Loucy (cell line): ENCODE measurements around the gene SYNJ1.
"Not testable (repeated sequence)": the region's sequence is repeated elsewhere in the genome, so short reads cannot be mapped to it uniquely, and the experiment has no call there.

Source experiments
- H2AFZ ChIP-seq: fragments of 200-600 bp; sonication (generic); 2 replicates; pipeline ENCODE4 v1.6.0; 2016; ENCODE audit warnings: antibody characterized with exemption, mild to moderate bottlenecking, low read length, moderate library complexity
- H3F3A ChIP-seq: fragments of 200-600 bp; 2 replicates; pipeline ENCODE4 v1.6.0; 2016; ENCODE audit warnings: antibody characterized with exemption, low read depth, mild to moderate bottlenecking
- H3K27me3 ChIP-seq: fragments of 200-600 bp; sonication (generic); 2 replicates; pipeline ENCODE4 v1.6.1; 2014; ENCODE audit warnings: low read length, mild to moderate bottlenecking; ENCODE audit not compliant: insufficient read depth, poor library complexity, severe bottlenecking
- H3K36me3 ChIP-seq: fragments of 200-600 bp; sonication (generic); 2 replicates; pipeline ENCODE4 v1.6.1; 2016; ENCODE audit warnings: low read length; ENCODE audit not compliant: insufficient read depth
- H3K4me1 ChIP-seq: fragments of 200-600 bp; sonication (generic); 2 replicates; pipeline ENCODE4 v1.5.1; 2014; ENCODE audit warnings: low read length, mild to moderate bottlenecking; ENCODE audit not compliant: insufficient read depth, poor library complexity, severe bottlenecking
- H3K4me2 ChIP-seq: fragments of 200-600 bp; sonication (generic); 2 replicates; pipeline ENCODE4 v1.6.0; 2014; ENCODE audit warnings: antibody characterized with exemption, low read length, low read depth, mild to moderate bottlenecking; ENCODE audit not compliant: poor library complexity, severe bottlenecking
- H3K4me3 ChIP-seq: fragments of 200-600 bp; sonication (generic); 2 replicates; pipeline ENCODE4 v1.5.1; 2014; ENCODE audit warnings: low read length, mild to moderate bottlenecking, mixed read lengths; ENCODE audit not compliant: poor library complexity, severe bottlenecking
- H3K79me2 ChIP-seq: fragments of 200-600 bp; sonication (generic); 2 replicates; pipeline ENCODE4 v1.6.1; 2014; ENCODE audit warnings: low read length; ENCODE audit not compliant: insufficient read depth
- H3K9ac ChIP-seq: fragments of 200-600 bp; sonication (generic); 2 replicates; pipeline ENCODE4 v1.6.0; 2014; ENCODE audit warnings: mild to moderate bottlenecking, low read depth, low read length, moderate library complexity; ENCODE audit not compliant: poor library complexity, severe bottlenecking
- H3K9me2 ChIP-seq: fragments of 200-600 bp; sonication (generic); replicated peaks from 2 replicates; pipeline ENCODE4 v1.6.1; 2016; ENCODE audit warnings: low read depth, low read length, mixed read lengths
- H3K9me3 ChIP-seq: fragments of 200-600 bp; sonication (generic); 2 replicates; pipeline ENCODE4 v1.6.1; 2014; ENCODE audit warnings: mild to moderate bottlenecking, antibody characterized with exemption, low read length, low read depth; ENCODE audit not compliant: insufficient read depth
- H4K20me1 ChIP-seq: fragments of 200-600 bp; sonication (generic); 2 replicates; pipeline ENCODE4 v1.6.0; 2014; ENCODE audit warnings: antibody characterized with exemption, low read length, mild to moderate bottlenecking; ENCODE audit not compliant: insufficient read depth, poor library complexity, severe bottlenecking
- EZH2phosphoT487 ChIP-seq: fragments of 200-600 bp; IDR thresholded peaks from 2 replicates; pipeline ENCODE4 v1.6.1; 2018; ENCODE audit warnings: antibody characterized with exemption, mild to moderate bottlenecking, moderate library complexity, borderline replicate concordance
- TF ChIP-seq, protein P1 (sequence below): fragments of 200-600 bp; sonication (generic); conservative IDR thresholded peaks from 2 replicates; pipeline ENCODE4 v1.5.1; 2014; ENCODE audit warnings: mild to moderate bottlenecking, antibody characterized with exemption, low read length

SYNJ1 gene

DNA sequence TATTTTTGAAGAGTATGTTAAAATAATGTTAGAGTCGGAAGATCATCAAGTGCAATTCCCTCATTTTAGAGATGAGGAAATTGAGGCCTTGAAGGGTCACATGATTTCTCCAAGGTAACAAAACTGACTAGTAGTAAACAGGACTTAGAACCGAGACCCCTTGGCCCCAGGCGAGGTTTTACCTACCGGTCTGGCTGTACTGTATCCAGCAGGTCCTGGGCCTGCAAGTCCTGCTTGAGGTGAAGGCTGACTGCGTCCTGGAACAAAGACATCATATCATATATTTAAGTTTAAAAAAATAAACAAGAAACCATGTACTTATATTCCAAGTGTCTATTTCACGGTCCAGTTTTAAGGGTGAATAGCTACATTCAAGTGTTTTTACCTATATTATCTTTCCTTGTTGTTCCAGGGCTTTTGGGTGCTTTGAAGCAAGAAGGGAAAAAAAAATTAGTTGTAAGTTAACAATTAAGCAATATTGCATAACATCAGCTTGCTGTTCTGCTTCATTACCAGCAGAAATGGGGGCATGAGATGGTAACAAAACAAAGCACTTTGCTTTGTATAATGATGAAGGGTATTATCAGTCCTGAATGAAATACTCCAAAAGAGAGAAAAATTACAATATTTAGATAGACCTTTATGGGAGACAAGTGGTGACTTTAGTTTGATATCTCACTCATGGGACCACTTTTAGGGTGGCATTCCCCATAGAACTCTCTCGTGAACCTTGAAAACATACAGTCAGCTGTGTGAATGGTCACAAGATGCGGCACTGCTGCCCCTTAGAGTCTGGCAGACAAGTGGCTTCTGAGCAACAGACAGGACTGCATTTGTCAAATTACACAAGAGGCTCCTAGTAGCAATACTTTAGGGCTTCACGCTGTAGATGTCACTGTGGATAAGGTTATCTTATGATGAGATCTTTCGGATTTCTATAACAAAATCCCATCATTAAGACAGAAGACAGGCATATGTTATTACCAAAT lies 85.8 kb downstream of the SYNJ1 start:
- no peak for TF ChIP-seq EZH2phosphoT487
- TF ChIP-seq, protein P1, sequence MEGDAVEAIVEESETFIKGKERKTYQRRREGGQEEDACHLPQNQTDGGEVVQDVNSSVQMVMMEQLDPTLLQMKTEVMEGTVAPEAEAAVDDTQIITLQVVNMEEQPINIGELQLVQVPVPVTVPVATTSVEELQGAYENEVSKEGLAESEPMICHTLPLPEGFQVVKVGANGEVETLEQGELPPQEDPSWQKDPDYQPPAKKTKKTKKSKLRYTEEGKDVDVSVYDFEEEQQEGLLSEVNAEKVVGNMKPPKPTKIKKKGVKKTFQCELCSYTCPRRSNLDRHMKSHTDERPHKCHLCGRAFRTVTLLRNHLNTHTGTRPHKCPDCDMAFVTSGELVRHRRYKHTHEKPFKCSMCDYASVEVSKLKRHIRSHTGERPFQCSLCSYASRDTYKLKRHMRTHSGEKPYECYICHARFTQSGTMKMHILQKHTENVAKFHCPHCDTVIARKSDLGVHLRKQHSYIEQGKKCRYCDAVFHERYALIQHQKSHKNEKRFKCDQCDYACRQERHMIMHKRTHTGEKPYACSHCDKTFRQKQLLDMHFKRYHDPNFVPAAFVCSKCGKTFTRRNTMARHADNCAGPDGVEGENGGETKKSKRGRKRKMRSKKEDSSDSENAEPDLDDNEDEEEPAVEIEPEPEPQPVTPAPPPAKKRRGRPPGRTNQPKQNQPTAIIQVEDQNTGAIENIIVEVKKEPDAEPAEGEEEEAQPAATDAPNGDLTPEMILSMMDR, result no peak
- no peak overlapping the region for H2AFZ ChIP-seq
- no peaks in the 10 kb centered on the region for H3K27me3 ChIP-seq
- no peak overlapping the region for H3K9ac ChIP-seq
- no peak overlapping the region for H3K4me3 ChIP-seq
- no peaks in the 10 kb centered on the region for H3F3A ChIP-seq
- H3K36me3 ChIP-seq, result peaks cover 25% of the 10 kb centered on the region; the same call in 1 of the 2 replicates
- H3K9me2 ChIP-seq, result no peaks in the 10 kb centered on the region
- H3K4me1 ChIP-seq, result no peaks in the 10 kb centered on the region
- H4K20me1 ChIP-seq, result no peaks in the 10 kb centered on the region
- H3K4me2 ChIP-seq, result no peak overlapping the region
- no peaks in the 10 kb centered on the region for H3K9me3 ChIP-seq
- no peaks in the 10 kb centered on the region for H3K79me2 ChIP-seq

DNA sequence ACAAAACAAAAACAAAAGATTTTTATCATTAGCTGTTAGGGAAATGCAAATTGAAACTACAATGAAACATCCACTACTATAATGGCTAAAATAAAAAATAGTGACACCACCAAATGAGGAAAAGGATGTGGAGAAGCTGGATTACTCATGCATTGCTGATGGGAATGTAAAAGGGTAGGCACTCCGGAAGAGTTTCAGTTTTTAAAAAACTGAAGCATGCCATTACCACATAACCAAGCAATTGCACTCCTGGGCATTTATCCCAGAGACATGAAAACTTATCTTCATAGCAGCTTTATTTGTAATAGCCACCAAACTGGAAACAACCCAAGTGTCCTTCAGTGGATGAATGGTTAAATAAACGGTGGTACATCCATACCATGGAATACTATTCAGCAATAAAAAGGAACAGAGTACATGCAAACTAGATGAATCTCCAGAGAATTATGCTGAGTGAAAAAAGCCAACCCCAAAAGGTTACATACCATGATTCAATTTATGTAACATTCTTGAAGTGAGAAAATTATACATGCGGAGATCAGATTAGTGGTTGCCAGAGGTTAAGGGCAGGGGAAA lies 101.1 kb downstream of the SYNJ1 start:
- H3K4me3 ChIP-seq, result no peak overlapping the region
- peaks cover 10% of the 10 kb centered on the region for H3K4me1 ChIP-seq
- no peak overlapping the region for H2AFZ ChIP-seq
- no peaks in the 10 kb centered on the region for H4K20me1 ChIP-seq
- H3K27me3 ChIP-seq, result no peaks in the 10 kb centered on the region
- H3K9me3 ChIP-seq, result no peaks in the 10 kb centered on the region
- no peak overlapping the region for H3K4me2 ChIP-seq
- no peaks in the 10 kb centered on the region for H3F3A ChIP-seq
- no peak overlapping the region for H3K9ac ChIP-seq
- H3K9me2 ChIP-seq, result no peaks in the 10 kb centered on the region
- H3K79me2 ChIP-seq, result no peaks in the 10 kb centered on the region
- peaks cover 24% of the 10 kb centered on the region; the same call in 1 of the 2 replicates for H3K36me3 ChIP-seq
- TF ChIP-seq, protein P1, result no peak
- TF ChIP-seq EZH2phosphoT487, result no peak

DNA sequence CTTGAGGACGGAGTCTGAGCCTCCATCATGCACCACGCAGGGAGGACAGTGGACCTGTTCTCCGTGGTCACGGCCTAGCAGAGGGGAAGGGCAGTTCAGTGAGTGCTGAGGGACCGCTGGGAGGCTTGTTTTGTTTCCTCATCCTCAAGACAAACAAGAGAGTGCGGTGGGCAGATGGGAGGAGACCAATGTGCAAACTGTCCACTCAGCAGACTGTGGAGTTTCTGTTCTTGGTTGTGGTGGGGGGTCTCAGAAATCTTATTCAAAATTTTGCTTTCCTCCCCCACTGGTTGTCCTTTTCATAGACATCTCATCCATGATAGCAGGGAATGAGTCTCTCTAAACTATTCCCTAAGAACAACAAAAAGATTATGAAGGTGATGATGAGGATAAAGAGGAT lies 109.6 kb downstream of the SYNJ1 start:
- not testable (repeated sequence) for H3K9ac ChIP-seq, H3F3A ChIP-seq, H3K9me2 ChIP-seq, H3K4me1 ChIP-seq, H3K9me3 ChIP-seq, H3K36me3 ChIP-seq, H3K27me3 ChIP-seq, H4K20me1 ChIP-seq, H3K4me3 ChIP-seq, H3K79me2 ChIP-seq, H2AFZ ChIP-seq, H3K4me2 ChIP-seq
